Right lobe of liver (tissue), 4 donors: ENCODE data around the gene HK1.

Experiments used
- POLR2A ChIP-seq: fragments of 450-650 bp; IDR thresholded peaks from one replicate; pipeline ENCODE4 v1.6.1; 2017; ENCODE audit warnings: antibody characterized with exemption, mild to moderate bottlenecking
- TF ChIP-seq, protein P1 (sequence below), 4 donors: fragments of 200-600 bp in 3 of 4; fragments of 450-650 bp in 1 of 4; IDR thresholded peaks; one replicate each; pipeline versions ENCODE4 v1.5.1 to v1.8.0; 2016 to 2022; ENCODE audit warnings: antibody characterized with exemption in 4 of 4, mild to moderate bottlenecking in 2 of 4
- donor health status: DM: no; HTN: no; CAD: no.
- donor health status: DM: no; HTN: no; CAD: no.
- donor health status: DM: no; HTN: yes; CAD: no.

DNA sequence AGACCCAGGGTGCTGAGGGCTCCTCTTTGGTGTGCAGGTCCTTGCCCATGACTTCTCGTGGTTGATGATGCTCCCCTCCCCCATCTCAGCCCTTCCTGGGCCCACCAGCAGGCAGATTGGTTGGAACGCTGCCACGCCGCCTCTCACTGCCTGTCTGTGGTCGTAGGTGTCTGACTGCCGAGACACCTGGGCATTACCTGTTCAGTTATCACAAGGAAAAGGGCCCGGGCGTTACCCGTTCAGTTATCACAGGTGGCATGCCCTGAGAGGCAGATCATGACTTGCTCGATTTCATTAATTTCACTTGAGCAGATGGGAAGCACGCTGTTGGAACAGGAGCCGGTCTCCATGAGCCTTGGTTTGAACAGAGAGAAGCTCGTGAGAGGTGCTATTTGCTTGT, 95.9 kb downstream of the HK1 start:
- TF ChIP-seq, protein P1, sequence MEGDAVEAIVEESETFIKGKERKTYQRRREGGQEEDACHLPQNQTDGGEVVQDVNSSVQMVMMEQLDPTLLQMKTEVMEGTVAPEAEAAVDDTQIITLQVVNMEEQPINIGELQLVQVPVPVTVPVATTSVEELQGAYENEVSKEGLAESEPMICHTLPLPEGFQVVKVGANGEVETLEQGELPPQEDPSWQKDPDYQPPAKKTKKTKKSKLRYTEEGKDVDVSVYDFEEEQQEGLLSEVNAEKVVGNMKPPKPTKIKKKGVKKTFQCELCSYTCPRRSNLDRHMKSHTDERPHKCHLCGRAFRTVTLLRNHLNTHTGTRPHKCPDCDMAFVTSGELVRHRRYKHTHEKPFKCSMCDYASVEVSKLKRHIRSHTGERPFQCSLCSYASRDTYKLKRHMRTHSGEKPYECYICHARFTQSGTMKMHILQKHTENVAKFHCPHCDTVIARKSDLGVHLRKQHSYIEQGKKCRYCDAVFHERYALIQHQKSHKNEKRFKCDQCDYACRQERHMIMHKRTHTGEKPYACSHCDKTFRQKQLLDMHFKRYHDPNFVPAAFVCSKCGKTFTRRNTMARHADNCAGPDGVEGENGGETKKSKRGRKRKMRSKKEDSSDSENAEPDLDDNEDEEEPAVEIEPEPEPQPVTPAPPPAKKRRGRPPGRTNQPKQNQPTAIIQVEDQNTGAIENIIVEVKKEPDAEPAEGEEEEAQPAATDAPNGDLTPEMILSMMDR (IDR thresholded peaks at IDR 0.05): no peak
- TF ChIP-seq POLR2A: no peak
